ENCODE data around the gene KIF25.

The KIF25 gene

GRCh38 chr6:168041928-168042327 lies 44.5 kb downstream of the KIF25 start:
- Mint-ChIP-seq H3K27me3 (no peaks in the 10 kb centered on the region), H3K27ac (no peak overlapping the region), H3K9me3 (peaks cover 13% of the 10 kb centered on the region), H3K4me1 (no peaks in the 10 kb centered on the region), H3K36me3 (peaks cover 6% of the 10 kb centered on the region), H3K4me3 (no peak overlapping the region)
- no peak for ATAC-seq

GRCh38 chr6:168042426-168043192 lies 45.1 kb downstream of the KIF25 start:
- H3K4me1 Mint-ChIP-seq: no peaks in the 10 kb centered on the region
- no peak overlapping the region for H3K4me3 Mint-ChIP-seq
- peaks cover 6% of the 10 kb centered on the region for H3K36me3 Mint-ChIP-seq
- peaks cover 10% of the 10 kb centered on the region for H3K9me3 Mint-ChIP-seq
- H3K27ac Mint-ChIP-seq: no peak overlapping the region
- no peaks in the 10 kb centered on the region for H3K27me3 Mint-ChIP-seq
- ATAC-seq: no peak

DNA sequence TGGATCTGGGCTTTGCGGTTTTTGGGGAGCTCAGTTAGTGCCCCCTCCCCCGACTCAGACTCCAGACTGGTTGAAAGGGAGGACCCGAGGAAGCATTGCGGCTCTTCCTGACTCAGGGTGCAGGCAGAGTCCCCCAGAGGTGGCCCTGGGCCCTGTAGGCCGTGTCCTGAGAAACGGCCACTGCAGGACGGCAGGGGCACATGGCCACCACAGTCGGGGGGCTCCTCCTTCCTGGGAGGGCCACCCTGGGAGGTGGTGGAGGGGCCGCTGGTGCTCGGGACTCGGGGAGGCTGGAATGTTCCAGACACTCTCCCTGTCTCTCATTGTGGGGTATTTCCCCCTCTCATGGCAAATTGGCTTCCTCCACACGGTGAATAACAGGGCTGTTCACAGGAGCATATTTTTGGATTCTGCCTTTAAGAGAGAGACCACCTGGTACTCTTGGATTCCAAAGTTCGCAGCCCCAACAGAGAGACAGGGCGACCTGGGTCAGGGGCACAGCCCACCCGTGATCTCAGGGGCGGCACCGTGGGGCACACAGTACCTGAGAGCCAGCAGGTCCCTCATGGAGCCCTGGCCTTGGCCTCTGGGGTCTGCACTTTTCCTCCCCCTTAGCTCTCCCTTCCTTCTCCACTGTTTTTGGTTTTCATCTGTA lies 45.8 kb downstream of the KIF25 start:
- Mint-ChIP-seq H3K27ac (no peak overlapping the region), H3K27me3 (no peaks in the 10 kb centered on the region), H3K36me3 (peaks cover 6% of the 10 kb centered on the region), H3K4me3 (no peak overlapping the region), H3K9me3 (peaks cover 10% of the 10 kb centered on the region), H3K4me1 (no peaks in the 10 kb centered on the region)
- no peak for ATAC-seq

- Mint-ChIP-seq H3K4me1 (no peaks in the 10 kb centered on the region), H3K36me3 (peaks cover 6% of the 10 kb centered on the region), H3K27ac (no peak overlapping the region), H3K4me3 (no peak overlapping the region), H3K27me3 (no peaks in the 10 kb centered on the region), H3K9me3 (peaks cover 10% of the 10 kb centered on the region)
- ATAC-seq: no peak
Observed at GRCh38 chr6:168043848-168044415, 46.5 kb downstream of the KIF25 start.

DNA sequence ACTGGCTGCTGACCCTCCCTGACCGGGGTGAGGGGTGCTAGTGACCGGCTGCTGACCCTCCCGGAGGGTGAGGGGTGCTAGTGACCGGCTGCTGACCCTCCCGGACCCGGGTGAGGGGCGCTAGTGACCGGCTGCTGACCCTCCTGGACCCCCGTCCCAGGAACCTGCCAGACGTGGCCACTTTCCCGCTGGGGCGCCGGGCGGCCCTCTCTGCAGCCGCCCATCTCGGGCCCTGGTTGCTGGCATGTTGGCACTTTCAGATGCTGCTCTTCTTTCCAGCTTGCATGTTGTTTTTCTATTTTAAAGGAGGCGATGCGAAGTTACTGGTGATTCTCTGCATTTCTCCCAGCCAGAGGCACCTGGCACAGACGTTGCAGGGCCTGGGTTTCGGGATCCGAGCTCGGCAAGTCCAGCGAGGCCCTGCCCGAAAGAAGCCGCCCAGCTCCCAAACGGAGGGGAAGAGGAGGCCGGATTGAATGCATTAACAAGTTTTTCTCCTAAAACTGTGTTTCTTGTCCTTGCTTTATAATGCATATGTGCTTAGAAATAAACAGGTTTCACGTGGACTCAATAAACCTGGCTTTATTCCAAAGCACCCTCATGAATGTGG lies 47.2 kb downstream of the KIF25 start:
- peaks cover 6% of the 10 kb centered on the region for H3K36me3 Mint-ChIP-seq
- no peak overlapping the region for H3K4me3 Mint-ChIP-seq
- no peaks in the 10 kb centered on the region for H3K4me1 Mint-ChIP-seq
- no peak overlapping the region for H3K27ac Mint-ChIP-seq
- H3K9me3 Mint-ChIP-seq: peaks cover 10% of the 10 kb centered on the region
- H3K27me3 Mint-ChIP-seq: no peaks in the 10 kb centered on the region
- no peak for ATAC-seq

- H3K9me3 Mint-ChIP-seq: peaks cover 7% of the 10 kb centered on the region
- no peak overlapping the region for H3K27ac Mint-ChIP-seq
- H3K36me3 Mint-ChIP-seq: peaks cover 4% of the 10 kb centered on the region
- H3K27me3 Mint-ChIP-seq: no peaks in the 10 kb centered on the region
- no peak for ATAC-seq
- no peak overlapping the region for H3K4me3 Mint-ChIP-seq
- no peaks in the 10 kb centered on the region for H3K4me1 Mint-ChIP-seq
Observed at GRCh38 chr6:168045141-168045691, 47.7 kb downstream of the KIF25 start.

GRCh38 chr6:168045706-168046620 lies 48.5 kb downstream of the KIF25 start:
- Mint-ChIP-seq H3K36me3 (no peaks in the 10 kb centered on the region), H3K27me3 (no peaks in the 10 kb centered on the region), H3K9me3 (peaks cover 3% of the 10 kb centered on the region), H3K4me3 (no peak overlapping the region), H3K4me1 (no peaks in the 10 kb centered on the region), H3K27ac (no peak overlapping the region)
- no peak for ATAC-seq

DNA sequence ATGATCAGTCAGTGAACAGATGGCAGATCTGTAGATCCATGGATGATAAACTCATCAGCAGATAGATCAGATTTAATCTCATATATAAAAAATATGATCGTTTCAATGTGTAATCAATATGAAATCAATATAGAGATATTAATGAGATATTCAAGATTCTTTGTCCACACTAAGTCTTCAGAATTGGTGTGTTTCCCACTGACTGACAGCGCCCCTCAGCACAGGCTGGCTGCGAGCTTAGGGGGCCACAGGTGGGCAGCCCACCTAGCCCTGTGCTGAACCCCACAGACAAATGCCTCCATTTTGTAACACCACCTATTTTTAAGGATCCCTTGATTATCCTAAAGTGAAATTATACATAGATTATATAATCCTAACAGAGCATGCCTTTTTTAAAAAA lies 49.2 kb downstream of the KIF25 start:
- H3K27me3 Mint-ChIP-seq: no peaks in the 10 kb centered on the region
- H3K4me3 Mint-ChIP-seq: no peak overlapping the region
- no peaks in the 10 kb centered on the region for H3K4me1 Mint-ChIP-seq
- no peaks in the 10 kb centered on the region for H3K36me3 Mint-ChIP-seq
- H3K9me3 Mint-ChIP-seq: no peaks in the 10 kb centered on the region
- ATAC-seq: no peak
- no peak overlapping the region for H3K27ac Mint-ChIP-seq

DNA sequence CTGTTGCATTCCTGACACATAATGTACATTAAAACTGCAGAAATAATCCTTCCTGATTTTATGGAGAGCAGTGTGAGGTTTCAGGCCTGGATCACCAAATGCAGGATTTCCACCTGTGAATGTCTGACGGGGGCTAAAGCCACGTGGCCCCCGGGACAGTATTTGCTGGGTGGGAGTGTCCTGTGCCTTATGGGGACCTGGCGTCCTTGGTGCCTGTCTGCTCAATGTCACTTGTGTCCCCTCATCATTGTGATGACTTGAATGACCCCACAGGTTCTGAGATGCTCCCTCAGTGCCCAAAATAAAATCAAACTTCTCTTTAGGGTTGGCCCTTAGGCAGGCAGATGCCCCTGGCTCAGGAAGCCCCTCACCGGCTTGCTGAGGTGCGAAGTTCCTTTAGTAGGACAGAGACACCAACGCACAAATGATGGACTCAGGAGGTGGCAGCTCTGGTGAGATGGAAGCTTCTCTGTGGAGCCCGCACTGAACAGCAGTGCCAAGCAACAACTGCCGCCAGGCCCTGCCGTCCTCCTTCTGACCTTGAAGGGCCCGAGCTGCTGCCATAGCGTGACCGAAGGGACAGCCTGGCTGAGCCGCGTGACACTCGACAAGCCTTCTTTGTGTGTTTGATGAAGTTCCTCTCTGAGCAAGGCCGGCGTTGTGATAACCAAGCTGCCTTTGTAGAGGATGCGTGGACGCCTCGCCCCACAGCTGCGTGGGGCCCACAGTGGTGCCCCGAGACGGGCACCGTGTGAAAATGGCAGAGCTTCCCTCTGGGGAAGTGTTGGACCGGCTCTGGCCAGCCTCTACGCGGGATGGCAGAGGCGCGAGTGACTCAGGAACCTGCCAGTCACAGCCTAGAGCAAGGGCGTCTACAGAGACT lies 50.6 kb downstream of the KIF25 start:
- Mint-ChIP-seq H3K4me1 (no peaks in the 10 kb centered on the region), H3K9me3 (no peaks in the 10 kb centered on the region), H3K27me3 (no peaks in the 10 kb centered on the region), H3K27ac (no peak overlapping the region), H3K36me3 (no peaks in the 10 kb centered on the region), H3K4me3 (no peak overlapping the region)
- no peak for ATAC-seq

DNA sequence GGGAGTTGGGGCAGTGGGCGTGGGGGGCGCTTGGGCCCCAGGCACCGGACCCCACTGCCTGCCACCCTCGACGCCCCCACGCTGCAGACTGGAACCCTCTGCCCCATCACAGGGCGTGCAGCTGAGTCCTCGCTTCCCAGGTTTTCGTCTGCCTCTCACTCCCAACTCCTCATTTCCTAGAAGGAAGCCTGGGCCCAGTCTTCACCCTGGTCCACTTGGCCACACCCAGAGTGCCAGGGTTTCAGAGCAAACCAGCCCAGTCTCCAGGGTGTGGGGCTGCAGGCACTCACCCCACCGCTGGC lies 51.2 kb downstream of the KIF25 start:
- Mint-ChIP-seq H3K27ac (no peak overlapping the region), H3K27me3 (no peaks in the 10 kb centered on the region), H3K9me3 (no peaks in the 10 kb centered on the region), H3K4me1 (no peaks in the 10 kb centered on the region), H3K4me3 (no peak overlapping the region), H3K36me3 (no peaks in the 10 kb centered on the region)
- ATAC-seq: no peak

- no peak for ATAC-seq
- Mint-ChIP-seq H3K27ac (no peak overlapping the region), H3K9me3 (no peaks in the 10 kb centered on the region), H3K4me3 (no peak overlapping the region), H3K27me3 (no peaks in the 10 kb centered on the region), H3K36me3 (no peaks in the 10 kb centered on the region), H3K4me1 (no peaks in the 10 kb centered on the region)
Observed at GRCh38 chr6:168049277-168049676, 51.8 kb downstream of the KIF25 start.

GRCh38 chr6:168049706-168050224 lies 52.3 kb downstream of the KIF25 start:
- H3K4me1 Mint-ChIP-seq: no peaks in the 10 kb centered on the region
- no peaks in the 10 kb centered on the region for H3K27me3 Mint-ChIP-seq
- no peak overlapping the region for H3K27ac Mint-ChIP-seq
- H3K9me3 Mint-ChIP-seq: no peaks in the 10 kb centered on the region
- no peak for ATAC-seq
- H3K36me3 Mint-ChIP-seq: no peaks in the 10 kb centered on the region
- no peak overlapping the region for H3K4me3 Mint-ChIP-seq

GRCh38 chr6:168050225-168050880 lies 52.9 kb downstream of the KIF25 start:
- Mint-ChIP-seq H3K4me3 (no peak overlapping the region), H3K36me3 (no peaks in the 10 kb centered on the region), H3K27me3 (no peaks in the 10 kb centered on the region), H3K9me3 (no peaks in the 10 kb centered on the region), H3K27ac (no peak overlapping the region), H3K4me1 (no peaks in the 10 kb centered on the region)
- no peak for ATAC-seq

All from stimulated activated memory B cell treated with anti-CD40 and anti-IgM and Interleukin-4, amounts not matched to agents 10 μg/mL and 1 μg/mL and 100 μg/mL, for 72 hours (primary cell).